Loucy (cell line): ENCODE results near the gene GLRA1.

Experiments
- EZH2phosphoT487 ChIP-seq: fragments of 200-600 bp; IDR thresholded peaks from 2 replicates; pipeline ENCODE4 v1.6.1; 2018; ENCODE audit warnings: antibody characterized with exemption, mild to moderate bottlenecking, moderate library complexity, borderline replicate concordance
- TF ChIP-seq, protein P1 (sequence below): fragments of 200-600 bp; sonication (generic); conservative IDR thresholded peaks from 2 replicates; pipeline ENCODE4 v1.5.1; 2014; ENCODE audit warnings: mild to moderate bottlenecking, antibody characterized with exemption, low read length

DNA sequence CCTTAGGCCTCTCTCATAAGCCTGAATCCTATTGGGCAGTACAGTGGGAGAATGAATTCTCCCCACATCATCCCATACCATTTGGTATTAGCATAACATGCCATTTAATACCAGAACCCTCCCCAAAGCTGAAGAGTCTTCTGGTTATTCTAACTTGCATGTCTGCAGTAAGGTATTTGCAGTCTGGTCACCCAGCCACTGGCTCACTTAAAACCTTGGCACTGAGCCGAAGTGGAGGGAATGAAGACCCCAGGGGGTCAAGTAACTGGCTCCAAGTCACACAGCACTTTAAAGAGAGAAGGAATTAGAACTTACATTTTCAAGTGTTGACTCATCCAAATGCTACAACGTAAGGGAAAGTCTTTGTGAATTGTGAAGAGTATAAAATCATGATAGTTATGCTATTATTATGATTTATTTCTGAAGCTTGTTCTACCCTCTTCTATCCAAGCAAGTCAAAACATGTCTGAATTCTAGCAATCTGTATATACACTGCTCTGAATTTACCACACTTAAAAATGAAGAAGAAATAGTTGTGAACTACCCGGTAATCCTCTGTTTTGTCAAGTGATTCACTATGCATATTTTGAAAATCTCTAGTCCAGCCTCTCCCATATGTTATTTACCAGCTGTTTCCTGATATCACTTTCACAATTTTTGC lies 28.5 kb downstream of the GLRA1 start:
- TF ChIP-seq, protein P1, sequence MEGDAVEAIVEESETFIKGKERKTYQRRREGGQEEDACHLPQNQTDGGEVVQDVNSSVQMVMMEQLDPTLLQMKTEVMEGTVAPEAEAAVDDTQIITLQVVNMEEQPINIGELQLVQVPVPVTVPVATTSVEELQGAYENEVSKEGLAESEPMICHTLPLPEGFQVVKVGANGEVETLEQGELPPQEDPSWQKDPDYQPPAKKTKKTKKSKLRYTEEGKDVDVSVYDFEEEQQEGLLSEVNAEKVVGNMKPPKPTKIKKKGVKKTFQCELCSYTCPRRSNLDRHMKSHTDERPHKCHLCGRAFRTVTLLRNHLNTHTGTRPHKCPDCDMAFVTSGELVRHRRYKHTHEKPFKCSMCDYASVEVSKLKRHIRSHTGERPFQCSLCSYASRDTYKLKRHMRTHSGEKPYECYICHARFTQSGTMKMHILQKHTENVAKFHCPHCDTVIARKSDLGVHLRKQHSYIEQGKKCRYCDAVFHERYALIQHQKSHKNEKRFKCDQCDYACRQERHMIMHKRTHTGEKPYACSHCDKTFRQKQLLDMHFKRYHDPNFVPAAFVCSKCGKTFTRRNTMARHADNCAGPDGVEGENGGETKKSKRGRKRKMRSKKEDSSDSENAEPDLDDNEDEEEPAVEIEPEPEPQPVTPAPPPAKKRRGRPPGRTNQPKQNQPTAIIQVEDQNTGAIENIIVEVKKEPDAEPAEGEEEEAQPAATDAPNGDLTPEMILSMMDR = no peak
- no peak for TF ChIP-seq EZH2phosphoT487
